Activated CD8-positive, alpha-beta memory T cell treated with anti-CD3 and anti-CD28 coated beads, Interleukin-2, amount 50 U/mL, for 24 hours (primary cell): ENCODE results near the gene CNPY4.

Experiments
- DNase-seq: peaks from one replicate; pipeline ENCODE4 v3.0.0-alpha.2; 2020; ENCODE audit errors: extremely low read depth

The CNPY4 gene

GRCh38 chr7:100119072-100119969, at the start of gene CNPY4, which contains the start of gene TAF6:
TSS of gene CNPY4 (plus strand) at chr7:100119634. CDS start at chr7:100119745, 111 bp downstream.
TSS of gene TAF6 (minus strand) at chr7:100119358. CDS start at chr7:100114209, 5,149 bp downstream.
- DNase-seq: peak; percentile 89

- no peak for DNase-seq
These were observed 49.4 kb upstream of the CNPY4 start for GRCh38 chr7:100069991-100070390.

GRCh38 chr7:100071018-100071723, 48.3 kb upstream of the CNPY4 start:
- no peak for DNase-seq

- no peak for DNase-seq
These were observed 47.0 kb upstream of the CNPY4 start for GRCh38 chr7:100072462-100072861.

DNA sequence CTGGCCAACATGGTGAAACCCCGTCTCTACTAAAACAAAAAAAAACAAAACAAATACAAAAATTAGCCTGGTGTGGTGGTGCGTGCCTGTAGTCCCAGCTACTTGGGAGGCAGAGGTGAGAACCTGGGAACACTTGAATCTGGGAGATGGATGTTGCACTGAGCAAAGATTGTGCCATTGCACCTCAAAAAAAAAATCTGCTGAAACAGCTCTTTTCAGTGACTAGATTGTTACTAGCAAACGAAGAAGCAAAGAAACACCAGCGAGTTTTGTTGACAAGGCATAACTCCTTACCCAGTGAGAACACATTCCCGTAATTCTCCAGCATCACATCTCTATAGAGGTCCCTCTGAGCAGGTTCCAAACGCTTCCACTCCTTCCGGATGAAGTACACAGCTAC, 44.6 kb upstream of the CNPY4 start:
- DNase-seq: no peak

DNA sequence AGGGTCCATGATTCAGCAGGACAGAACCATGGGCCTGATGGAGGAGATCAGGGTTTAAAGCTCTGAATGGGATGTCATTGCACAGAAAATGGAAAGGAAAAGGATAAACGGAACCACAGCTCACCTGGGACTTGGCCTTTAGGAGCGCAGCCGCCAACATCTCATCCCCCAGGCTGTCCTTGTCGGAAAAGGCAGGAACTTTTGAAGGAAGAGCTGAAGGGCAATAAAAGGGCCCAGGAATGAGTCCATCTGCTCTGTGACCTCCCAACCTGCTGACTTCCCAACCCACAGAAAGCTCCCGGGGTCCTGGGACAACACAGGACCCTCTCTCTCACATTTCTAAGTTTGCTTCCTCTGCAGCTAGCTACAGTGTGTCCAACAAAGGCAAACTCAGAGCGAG, 44.0 kb upstream of the CNPY4 start:
- DNase-seq: no peak

DNA sequence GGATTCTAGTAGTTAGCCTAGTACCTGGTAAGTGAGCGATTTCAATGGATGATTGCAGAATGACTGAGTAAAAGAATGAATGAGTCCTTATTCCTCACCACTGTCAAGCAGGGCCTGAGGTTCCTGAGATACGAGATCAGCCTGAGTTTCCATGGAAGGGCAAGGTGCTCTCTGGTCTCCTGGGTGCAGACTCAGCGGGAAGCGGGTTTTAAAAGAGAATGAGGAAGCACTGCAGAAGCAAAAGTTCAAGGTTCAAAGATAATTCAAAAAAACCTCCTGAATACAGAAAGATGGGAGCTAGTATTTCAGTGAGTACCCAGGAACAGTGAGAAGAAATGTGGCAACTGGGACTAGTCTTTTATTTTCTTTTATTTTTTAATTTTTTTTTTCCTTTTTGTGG, 42.2 kb upstream of the CNPY4 start:
- no peak for DNase-seq

DNA sequence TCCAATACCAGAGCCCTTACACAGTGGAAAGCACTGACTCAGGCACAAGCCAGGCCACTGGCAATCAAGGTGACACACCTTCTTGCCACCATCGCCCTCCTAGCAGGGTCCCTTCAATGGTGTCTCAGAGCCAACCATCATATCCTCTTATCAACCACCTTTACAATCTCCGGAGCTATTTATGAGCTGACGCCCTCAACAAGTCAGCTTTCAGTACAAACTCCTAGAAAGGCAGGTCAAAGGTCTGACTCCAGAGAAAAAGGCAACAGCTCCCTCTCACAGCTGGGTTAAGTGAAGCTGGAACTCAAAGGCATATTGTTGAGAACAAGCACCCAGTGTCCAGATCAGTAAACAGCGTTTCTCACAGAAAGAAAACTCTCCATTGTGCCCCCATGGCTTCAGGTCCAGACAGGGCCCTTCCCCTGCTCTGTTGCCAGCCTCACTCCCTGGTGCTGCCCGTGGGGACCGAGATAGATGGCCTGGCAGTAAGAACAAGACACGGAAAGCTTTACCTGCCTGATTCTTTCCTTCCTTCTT, 40.3 kb upstream of the CNPY4 start:
- DNase-seq: no peak

GRCh38 chr7:100080907-100081534, 38.4 kb upstream of the CNPY4 start:
- DNase-seq: no peak

GRCh38 chr7:100081535-100082102, 37.8 kb upstream of the CNPY4 start, which contains the start of gene ZNF3:
TSS of gene ZNF3 (minus strand) at chr7:100081723. CDS start at chr7:100077357, 4,366 bp downstream.
- peak; percentile 98 for DNase-seq

- DNase-seq: no peak
These were observed 36.5 kb upstream of the CNPY4 start for GRCh38 chr7:100082978-100083377.

- DNase-seq: no peak
These were observed 33.9 kb upstream of the CNPY4 start for GRCh38 chr7:100085515-100085914.

DNA sequence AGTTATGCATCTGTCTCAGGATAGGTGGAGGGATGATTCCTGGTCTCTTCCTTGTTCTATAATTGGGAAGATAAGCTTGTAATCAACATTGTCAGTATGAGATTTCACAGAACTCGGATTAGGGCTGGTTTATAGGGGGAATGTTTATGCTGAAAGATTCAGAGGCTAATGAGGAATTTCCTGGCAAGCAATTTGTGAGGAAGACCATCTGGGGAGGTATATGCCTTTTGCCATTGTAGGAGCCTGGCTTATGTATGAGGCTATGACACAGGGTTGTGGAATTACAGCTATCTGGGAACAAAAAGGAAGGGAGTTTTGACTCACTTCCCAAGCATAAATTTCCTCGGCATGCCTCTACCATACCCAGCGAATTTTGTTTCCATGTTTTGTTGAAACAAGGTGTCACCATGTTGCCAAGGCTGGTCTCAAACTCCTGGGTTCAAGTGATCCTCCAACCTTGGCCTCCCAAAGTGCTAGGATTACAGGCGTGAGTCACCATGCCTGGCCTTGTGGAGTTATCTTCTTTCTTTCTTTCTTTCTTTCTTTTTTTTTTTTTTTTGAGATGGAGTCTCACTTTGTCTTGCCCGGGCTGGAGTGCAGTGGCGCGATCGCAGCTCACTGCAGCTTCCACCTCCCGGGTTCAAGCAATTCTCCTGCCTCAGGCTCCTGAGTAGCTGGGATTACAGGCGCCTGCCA, 32.2 kb upstream of the CNPY4 start:
- no peak for DNase-seq

GRCh38 chr7:100088095-100088620, 31.3 kb upstream of the CNPY4 start:
- DNase-seq: no peak

- peak; percentile 59 for DNase-seq
These were observed 30.6 kb upstream of the CNPY4 start, which contains the start of gene COPS6 for GRCh38 chr7:100088621-100089457. TSS of gene COPS6 (plus strand) at chr7:100088969. CDS start at chr7:100088991, 22 bp downstream.

- DNase-seq: no peak
These were observed 29.8 kb upstream of the CNPY4 start for GRCh38 chr7:100089458-100090196.

DNA sequence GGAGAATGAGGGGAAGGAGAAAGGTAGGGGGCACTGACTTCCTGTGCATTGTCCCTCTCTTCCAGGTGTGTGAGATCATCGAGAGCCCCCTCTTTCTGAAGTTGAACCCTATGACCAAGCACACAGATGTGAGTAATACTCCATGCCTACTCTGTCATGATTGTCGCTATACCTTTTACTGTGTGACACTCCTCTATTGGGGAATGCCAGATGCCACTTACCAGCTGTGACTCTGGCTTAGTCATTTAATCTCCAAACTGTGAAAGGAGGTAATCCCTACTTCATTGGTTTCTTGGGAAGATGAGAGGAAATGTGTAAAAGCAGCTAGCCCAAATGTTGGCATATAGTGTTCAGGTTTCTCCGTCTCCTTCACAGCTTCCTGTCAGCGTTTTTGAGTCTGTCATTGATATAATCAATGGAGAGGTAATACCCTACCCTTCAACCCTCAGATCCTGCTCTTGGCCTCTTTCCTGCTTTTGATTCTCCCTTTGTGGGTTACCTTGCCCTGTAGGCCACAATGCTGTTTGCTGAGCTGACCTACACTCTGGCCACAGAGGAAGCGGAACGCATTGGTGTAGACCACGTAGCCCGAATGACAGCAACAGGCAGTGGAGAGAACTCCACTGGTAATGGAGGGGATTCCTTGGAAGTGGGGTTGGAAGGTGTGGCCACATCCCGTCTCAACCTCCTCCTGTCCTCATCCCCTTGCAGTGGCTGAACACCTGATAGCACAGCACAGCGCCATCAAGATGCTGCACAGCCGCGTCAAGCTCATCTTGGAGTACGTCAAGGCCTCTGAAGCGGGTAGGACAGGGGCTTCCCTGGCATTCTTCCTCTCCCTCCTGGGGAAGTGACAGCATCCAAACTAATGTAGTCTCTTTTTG, 28.7 kb upstream of the CNPY4 start:
- no peak for DNase-seq
